Astrocyte of the spinal cord (primary cell): ENCODE results near the gene GNAO1.
A peak's percentile ranks its signal among the peaks of the same experiment; 100 is the strongest.

Source experiments
- DNase-seq: peaks from one replicate; pipeline ENCODE4 v3.0.0; 2011; ENCODE audit warnings: low read depth, low spot score
- H3K4me3 ChIP-seq: 2 replicates; pipeline ENCODE4 v1.5.1; 2011; ENCODE audit warnings: low read depth, mild to moderate bottlenecking, low read length, moderate library complexity
- CTCF ChIP-seq: IDR thresholded peaks from 2 replicates; pipeline ENCODE4 v1.5.1; 2012; ENCODE audit warnings: low read depth, mild to moderate bottlenecking, low read length, inconsistent platforms
- in situ Hi-C: cut with HindIII; loops from 2 replicates; pipeline ENCODE4 v1.10.0; 2017; ENCODE audit warnings: low sequenced_read_pairs

The GNAO1 gene

DNA sequence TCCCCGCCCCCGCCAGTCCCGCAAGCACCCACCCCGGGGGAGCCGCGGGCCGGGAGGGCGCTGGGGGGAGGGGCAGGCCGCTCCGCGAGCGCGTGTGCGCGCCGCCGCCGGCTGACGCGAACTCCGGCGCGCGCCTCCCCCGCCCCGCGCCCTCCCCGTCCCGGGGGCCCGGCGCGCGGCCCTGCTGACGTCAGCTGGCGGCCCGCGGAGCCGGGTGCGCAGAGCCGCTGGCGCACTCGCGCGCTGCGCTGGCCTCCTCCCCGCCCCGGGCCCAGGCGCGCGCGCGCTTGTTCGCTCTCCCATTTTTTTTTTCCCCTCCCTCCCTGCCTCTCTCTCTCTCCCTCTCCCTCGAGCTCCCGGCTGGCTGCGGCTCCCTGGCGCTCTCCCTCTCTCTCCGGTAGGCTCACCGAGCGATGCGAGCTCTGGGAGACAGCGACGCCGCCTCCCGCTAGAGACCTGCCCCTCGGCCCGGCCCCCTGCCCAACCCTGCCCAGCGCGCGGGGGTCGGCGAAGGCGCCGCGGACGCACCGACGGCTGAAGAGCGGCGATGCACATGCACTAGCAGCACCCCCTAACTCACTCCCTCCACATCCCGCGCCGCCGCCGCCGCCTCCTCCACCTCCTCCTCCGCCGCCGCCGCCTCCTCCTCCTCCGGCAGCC, at the start of gene GNAO1:
Gene GNAO1, plus strand, starts transcription at position 334 of the 660 bp plus-strand sequence. CDS start 747 bp downstream, outside the sequence.
- TF ChIP-seq CTCF: no peak
- H3K4me3 ChIP-seq: peak within 1 kb of the TSS; percentile 42
- DNase-seq: peak; percentile 9
- in situ Hi-C loops: no loop called here

GRCh38 chr16:56143666-56144065, 47.6 kb upstream of the GNAO1 start:
- H3K4me3 ChIP-seq: no peak overlapping the region
- TF ChIP-seq CTCF: no peak
- in situ Hi-C loops: no loop called here

DNA sequence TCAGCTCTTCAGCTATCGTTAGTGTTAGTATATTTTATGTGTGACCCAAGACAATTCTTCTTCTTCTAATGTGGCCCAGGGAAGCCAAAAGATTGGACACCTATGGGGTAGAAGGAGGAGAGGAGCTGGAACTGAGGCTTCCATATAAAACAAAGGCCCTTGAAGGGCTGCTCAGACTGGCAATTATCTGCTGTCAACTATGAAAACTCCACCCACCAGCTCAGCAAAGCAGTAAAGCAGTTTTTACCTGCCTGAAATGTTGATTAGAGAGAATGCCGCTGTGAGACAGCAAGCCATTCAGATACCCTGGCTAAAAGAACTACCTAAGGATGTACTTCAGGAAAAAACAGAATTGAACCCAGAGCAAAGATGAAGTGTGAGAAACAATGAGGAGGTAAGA, 45.9 kb upstream of the GNAO1 start:
- TF ChIP-seq CTCF: no peak
- in situ Hi-C loops: no loop called here
- DNase-seq: no peak
- no peak overlapping the region for H3K4me3 ChIP-seq

More at GRCh38 chr16:56143666-56144065, 47.6 kb upstream of the GNAO1 start:
- DNase-seq: no peak

DNA sequence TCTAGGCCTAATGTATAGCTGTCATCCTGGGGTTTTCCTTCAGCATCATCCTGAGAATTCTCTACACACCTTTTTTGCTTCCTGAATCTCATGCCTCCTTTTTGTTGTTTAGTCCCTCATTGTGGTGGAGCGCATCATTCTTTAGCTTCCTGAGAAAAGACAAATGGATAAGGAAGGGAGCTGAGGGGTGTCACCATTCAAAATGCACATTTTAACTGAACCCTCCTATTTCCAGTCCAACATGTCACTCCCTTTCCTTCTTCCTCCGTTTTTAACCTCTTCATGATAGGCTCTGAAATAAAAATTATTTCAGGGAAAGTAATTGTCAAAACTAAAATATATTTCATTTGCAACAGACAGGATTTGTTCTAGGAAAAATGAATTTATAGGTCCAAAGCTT, 39.7 kb upstream of the GNAO1 start:
- no peak overlapping the region for H3K4me3 ChIP-seq
- in situ Hi-C loops: no loop called here
- TF ChIP-seq CTCF: no peak
- DNase-seq: no peak

- no peak for DNase-seq
- in situ Hi-C loops: no loop called here
These were observed 29.6 kb upstream of the GNAO1 start for GRCh38 chr16:56161658-56162057.

DNA sequence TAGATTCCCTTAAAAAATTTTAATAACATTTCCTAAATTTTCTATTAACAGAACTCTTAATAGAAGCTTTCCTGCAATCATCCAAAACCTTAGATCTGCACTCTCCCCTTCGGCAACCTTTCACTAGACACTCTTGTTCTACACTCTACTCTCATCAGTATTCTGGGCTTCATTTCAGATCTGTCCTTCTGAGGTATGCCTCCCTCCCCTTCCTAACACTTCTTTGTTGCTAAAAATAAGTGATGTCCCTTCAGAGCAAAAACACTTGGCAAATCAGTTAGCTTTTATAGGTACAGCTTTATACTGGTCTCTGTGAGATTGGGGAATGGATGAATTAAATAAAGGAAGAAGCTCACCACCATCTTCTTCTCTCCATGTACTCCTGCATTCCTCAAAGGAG, 28.2 kb upstream of the GNAO1 start:
- TF ChIP-seq CTCF: no peak
- DNase-seq: no peak
- in situ Hi-C loops: no loop called here
- no peak overlapping the region for H3K4me3 ChIP-seq

More at GRCh38 chr16:56161658-56162057, 29.6 kb upstream of the GNAO1 start:
- no peak overlapping the region for H3K4me3 ChIP-seq
- TF ChIP-seq CTCF: no peak

- TF ChIP-seq CTCF: no peak
These were observed 27.4 kb upstream of the GNAO1 start for GRCh38 chr16:56163938-56164337.

More at GRCh38 chr16:56163938-56164337, 27.4 kb upstream of the GNAO1 start:
- in situ Hi-C loops: no loop called here
- DNase-seq: no peak
- H3K4me3 ChIP-seq: no peak overlapping the region
